HG03558 (cell line): ENCODE data around the gene FSTL4.
"Not testable (repeated sequence)": the region's sequence is repeated elsewhere in the genome, so short reads cannot be mapped to it uniquely, and the experiment has no call there.

Experiments used
- ATAC-seq: cut with Tn5 transposase; IDR thresholded peaks from one replicate; pipeline ENCODE4 v1.9.1; 2021; ENCODE audit warnings: moderate number of reproducible peaks; ENCODE audit not compliant: unreplicated experiment; ENCODE audit errors: extremely low read depth

The FSTL4 gene

GRCh38 chr5:133222979-133223378, 389.4 kb downstream of the FSTL4 start:
- no peak for ATAC-seq

- ATAC-seq: no peak
These were observed 389.8 kb downstream of the FSTL4 start for GRCh38 chr5:133222521-133222920.

- ATAC-seq: no peak
These were observed 390.3 kb downstream of the FSTL4 start for GRCh38 chr5:133222040-133222439.

- ATAC-seq: no peak
These were observed 391.3 kb downstream of the FSTL4 start for GRCh38 chr5:133220851-133221674.

- no peak for ATAC-seq
These were observed 393.0 kb downstream of the FSTL4 start for GRCh38 chr5:133219296-133219695.

DNA sequence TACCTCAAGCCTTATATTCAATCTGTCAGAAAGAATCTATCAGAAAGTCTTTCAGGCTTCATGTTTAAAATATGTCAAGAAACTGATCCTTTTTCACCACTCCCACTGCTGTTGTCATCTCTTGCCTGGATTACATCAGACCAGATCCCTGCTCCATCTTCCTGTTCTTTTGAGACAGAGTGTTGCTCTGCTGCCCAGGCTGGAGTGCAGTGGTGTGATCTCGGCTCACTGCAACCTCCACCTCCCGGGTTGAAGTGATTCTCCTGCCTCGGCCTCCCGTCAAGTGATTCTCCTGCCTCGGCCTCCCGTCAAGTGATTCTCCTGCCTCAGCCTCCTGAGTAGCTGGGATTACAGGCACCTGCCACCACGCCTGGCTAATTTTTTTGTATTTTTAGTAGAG, 396.2 kb downstream of the FSTL4 start:
- not testable (repeated sequence) for ATAC-seq

- no peak for ATAC-seq
These were observed 398.1 kb downstream of the FSTL4 start for GRCh38 chr5:133214153-133214820.

DNA sequence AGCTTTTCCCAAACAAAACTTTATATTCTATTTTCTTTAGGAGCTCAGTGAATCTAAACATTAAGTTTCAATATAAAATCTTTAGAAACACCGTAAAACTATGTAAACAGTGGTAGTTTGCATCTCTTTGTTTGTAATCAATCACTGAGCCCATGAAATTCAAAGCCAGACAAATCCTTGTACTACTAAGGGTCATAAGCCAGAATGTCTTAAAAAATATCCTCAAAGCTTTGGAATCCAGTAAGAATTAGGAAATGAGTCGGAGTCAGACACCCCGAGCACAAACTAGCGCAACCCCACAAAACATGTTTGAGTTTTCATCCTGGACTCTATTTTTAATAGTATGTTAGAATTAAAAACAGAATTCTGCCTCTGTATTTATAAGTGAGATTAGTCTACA, 406.7 kb downstream of the FSTL4 start:
- ATAC-seq: no peak

- ATAC-seq: no peak
These were observed 407.1 kb downstream of the FSTL4 start for GRCh38 chr5:133205204-133205603.

DNA sequence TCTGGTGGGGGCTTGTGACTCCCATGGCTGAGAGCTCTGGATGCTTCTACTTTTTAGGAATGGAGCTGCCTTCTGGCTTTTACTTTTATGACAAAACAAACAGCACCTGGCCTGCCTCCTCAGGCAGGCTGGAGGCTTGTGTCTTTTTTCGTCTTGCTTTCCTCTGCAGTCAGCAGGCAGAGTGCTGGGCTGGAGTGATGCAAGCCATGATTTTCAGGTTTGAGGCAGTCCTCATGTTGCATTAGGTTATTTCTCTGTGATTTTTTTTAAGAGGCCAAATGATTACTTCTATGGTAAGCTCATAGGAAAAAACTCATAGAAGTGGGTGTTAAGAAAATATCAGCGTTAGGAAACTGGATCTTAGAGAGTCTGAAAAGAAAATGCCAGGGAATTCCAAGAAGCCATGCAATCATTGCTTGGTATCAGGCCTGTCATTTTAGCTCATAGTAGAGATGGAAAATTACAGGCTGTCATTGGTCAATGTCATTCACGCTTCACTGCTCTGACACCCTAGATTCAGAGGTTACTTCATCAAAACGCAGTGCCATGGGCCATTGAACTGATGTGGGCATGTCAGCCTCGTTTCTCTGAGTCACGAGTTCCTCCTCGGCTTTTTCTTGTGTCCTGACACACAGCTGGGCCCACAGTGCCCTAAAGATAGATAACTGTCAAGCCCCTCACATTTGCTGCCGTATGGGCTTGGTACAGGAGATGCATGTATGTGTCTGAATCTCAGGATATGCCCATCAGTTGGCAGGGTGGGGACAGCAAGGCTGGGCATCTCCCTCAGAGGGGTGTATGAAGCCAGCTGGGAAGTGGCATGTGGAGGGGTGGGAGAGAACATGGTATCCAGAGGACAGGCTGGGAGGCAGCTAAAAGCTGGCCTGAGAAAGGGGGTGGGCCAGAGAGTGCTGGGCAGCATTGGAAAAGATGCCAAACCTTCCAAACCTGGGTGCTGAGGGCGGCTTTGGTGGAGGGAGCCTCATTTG, 408.7 kb downstream of the FSTL4 start:
- ATAC-seq: no peak

DNA sequence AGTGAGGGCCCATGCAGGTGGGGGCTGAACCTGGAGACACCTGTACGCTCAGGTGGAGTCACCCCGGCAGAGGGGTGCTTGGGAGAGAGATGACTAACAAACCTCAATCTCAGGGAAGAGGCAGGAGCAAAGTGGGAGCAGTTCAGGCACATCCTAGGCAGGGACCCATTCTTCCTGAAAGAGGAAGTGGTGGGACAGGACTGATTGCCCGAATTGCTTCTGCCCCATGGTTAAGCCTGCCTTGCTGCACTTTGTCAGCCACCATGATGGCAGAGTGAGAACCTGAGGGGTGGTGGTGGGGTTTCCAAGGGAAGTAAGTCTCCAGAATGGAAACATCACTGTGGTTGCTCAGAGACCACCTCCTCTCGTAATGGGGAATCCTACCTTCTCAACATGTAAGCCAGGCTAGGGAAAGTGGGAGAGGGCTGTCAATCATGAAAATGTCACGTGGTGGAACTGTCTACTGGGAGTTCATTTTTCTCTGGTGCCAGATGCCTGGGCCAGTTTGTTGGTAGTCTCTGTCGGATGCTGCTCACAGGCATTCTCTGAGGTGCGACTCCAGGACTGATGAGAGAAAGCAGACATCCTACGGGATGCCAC, 410.2 kb downstream of the FSTL4 start:
- ATAC-seq: no peak

DNA sequence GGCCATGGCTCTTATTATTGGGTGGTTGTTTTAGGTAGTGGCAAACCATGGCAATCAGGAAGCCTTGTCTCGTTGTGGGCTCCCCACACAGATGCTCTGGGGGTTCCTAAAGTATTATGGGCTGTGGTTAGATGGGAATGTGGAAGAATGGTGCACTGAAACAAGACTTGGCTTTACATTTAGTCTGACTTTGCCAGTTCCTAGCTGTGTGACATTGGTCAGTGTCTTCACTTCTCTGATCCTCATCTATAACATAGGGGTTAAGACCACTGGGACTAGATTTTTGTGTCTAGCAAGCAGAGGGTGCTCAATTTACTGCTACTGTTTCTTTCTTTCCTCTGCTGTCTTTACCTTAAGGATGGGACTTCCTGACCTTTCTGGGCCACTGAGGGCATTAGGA, 411.0 kb downstream of the FSTL4 start:
- ATAC-seq: no peak

DNA sequence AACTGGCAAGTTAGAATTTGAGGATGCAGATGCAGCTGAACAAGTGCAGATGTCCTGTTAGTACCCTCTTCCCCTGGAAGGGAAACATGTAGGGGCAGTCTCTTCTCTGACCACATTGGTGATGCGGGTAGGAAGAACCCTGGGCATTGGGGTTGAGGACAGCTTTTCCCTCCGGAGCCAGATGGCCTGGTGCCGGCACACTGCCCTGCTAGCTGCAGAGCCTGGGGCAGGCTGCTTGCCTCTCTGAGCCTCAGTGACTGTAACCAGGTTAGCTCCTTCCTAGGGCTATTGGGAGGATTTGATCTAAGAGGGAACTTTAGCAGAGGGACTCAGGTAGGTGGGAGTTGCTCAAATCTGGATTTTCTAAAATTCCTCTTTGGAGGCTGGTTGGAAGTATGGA, 412.1 kb downstream of the FSTL4 start:
- no peak for ATAC-seq

DNA sequence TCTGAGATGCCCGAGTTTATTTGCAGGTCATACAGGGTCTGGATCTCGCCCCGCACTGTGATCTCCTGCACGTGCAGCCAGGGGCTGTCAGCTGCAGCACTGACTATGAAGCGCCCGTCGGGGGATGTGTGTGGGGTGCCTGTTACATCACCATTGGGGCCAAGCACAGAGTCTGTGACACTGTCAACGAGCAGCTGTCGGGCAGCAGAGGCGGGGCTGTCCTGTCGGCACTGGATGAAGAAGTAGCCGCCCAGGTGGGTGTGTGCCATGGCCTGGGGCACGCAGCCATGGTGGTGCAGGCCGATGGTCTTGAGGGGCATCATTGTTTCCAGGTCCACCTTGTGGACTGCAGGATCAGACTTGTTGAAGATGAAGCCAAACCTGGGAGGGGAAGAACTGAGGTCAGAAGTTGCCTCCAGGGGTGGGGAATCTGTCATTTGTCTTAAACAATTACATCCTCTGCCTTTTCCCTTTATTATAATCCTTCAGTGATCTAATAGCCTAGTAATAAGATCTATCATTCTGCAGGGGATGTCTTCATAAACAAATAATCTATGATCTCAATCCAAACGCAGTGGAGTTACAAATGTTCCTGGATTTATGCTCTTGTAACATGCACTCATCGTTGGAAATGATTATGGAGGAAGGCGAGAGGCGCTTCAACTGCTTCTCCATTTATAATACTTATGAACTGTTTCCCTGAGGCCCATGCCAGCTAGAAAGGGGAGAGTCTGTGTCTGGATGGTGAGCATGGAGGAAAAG, 412.7 kb downstream of the FSTL4 start:
- no peak for ATAC-seq

GRCh38 chr5:133198511-133198910, 413.8 kb downstream of the FSTL4 start:
- no peak for ATAC-seq

DNA sequence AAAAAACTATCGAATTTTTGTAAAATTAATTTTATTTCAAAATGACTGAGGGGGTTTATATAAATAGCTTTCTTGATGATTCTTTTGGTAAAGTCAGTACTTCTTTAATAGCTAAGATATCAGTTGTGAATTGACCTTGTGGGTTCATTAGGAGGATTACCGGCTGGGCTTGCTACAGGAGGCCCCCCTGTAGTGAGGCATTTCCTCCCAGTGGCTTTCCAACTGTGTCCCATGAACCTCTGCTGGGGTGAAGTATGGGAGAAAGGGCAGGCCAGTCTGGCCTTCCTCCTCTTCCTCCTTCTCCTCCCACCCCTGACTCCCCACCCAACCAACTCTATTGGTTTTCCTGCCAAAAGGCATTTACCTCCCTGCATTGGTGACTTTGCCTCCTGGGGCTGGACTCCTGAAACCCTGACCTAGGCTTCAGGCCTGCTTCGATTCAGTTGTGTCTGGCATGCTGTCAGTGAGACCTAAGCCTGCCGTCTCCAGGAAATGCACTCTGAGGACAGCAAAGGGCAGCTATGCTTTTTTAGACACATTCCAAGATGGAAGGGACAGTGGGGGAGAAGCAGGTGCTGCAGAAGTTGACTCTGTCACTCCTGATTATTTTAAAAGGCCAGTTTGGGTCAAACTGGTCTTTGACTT, 415.8 kb downstream of the FSTL4 start:
- ATAC-seq: no peak

DNA sequence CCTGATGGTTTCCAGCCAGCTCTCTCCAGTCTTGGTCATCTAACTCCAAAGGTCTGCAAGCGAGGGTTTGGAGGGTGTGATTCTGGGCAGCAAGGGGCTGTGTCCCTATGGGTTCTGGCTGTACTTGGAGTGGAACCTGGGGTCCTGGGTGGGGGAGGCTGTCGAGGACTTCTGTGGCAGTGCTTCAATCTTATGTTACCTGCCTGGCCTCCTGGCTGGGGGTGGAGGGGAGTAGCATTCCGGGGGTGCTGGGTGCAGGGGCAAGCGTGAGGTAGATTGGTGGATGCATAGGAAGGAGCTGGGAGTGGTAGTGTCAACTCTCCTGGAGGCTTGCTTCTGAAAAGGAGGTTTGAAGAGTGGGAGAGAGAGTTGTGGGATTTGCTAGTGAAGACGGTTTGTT, 417.1 kb downstream of the FSTL4 start:
- ATAC-seq: no peak

DNA sequence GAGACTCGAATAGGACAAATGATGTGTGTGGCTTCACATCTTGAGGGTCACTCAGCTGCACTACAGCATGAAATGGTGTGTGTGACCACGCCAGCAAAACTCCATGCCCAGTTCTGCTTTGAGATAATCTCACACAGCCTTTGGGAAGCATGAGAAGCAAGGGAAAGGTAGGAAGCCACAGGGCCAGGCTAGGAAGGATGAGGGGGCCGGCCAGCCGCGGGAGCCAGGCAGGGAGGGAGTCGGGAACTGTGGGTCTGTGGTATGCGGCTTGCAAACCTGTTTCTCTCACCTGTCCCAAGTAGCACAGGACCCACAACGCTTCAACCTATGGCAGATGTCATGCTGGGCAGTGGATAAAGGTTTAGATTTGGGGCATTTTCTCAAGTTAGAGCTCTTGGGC, 418.5 kb downstream of the FSTL4 start:
- ATAC-seq: no peak

- no peak for ATAC-seq
These were observed 419.6 kb downstream of the FSTL4 start for GRCh38 chr5:133192716-133193115.
